Body of pancreas (tissue), 4 donors: ENCODE measurements around the gene KMT2B. TPM values are rescaled to one million over a fixed set of nuclear protein-coding genes. Genes with fewer than 3 reads are reported as not detected.

Experiments
- ATAC-seq: fragments of 150-250 bp; one replicate; pipeline ENCODE4 v1.9.1; 2016
- DNase-seq, 4 donors: peaks; one replicate each; pipeline ENCODE4 v3.0.0-alpha.2; 2019
- H3K27ac ChIP-seq, 4 donors: fragments of 200-600 bp; sonication (generic); 1 replicate in 3 of 4; 2 replicates in 1 of 4; pipeline versions ENCODE4 v1.5.1 to v1.6.1; 2016 to 2019; ENCODE audit warnings: mild to moderate bottlenecking in 1 of 4, mixed read lengths in 1 of 4, moderate library complexity in 1 of 4
- H3K27me3 ChIP-seq, 2 donors: fragments of 200-600 bp; sonication (generic); one replicate each; pipeline ENCODE4 v1.6.0; 2016; ENCODE audit warnings: mild to moderate bottlenecking in 1 of 2
- H3K36me3 ChIP-seq, 2 donors: fragments of 200-600 bp; sonication (generic); replicated peaks in 1 of 2; 2 replicates each; pipeline ENCODE4 v1.5.1; 2016; ENCODE audit warnings: low read depth in 2 of 2; ENCODE audit not compliant: insufficient read depth in 1 of 2
- H3K4me1 ChIP-seq: fragments of 200-600 bp; sonication (generic); one replicate; pipeline ENCODE4 v1.6.0; 2016
- H3K4me3 ChIP-seq, 2 donors: fragments of 200-600 bp; sonication (generic); 1 replicate in 1 of 2; 2 replicates in 1 of 2; pipeline ENCODE4 v1.5.1; 2016 to 2019
- H3K9me3 ChIP-seq, 3 donors: fragments of 200-600 bp; sonication (generic); 1 replicate in 2 of 3; 2 replicates in 1 of 3; pipeline ENCODE4 v1.5.1; 2016
- POLR2A ChIP-seq, 3 donors: fragments of 450-650 bp; IDR thresholded peaks; one replicate each; pipeline ENCODE4 v1.6.1; 2016; ENCODE audit warnings: antibody characterized with exemption in 3 of 3, mild to moderate bottlenecking in 2 of 3
- WGBS, 2 donors: methylation state at CpG; one replicate each; pipeline ENCODE4 v1.1.5; 2017; 5-methylcytosine and 5-hydroxymethylcytosine counted together
- intact Hi-C: fragments of 100-400 bp; cut with DNase I; formaldehyde crosslinking; loops from one replicate; pipeline ENCODE4 v1.15.1; 2023
- total RNA-seq, 2 donors: library from RNA; depleted of rRNA; stranded (reverse); fragments of >200 nt; gene quantifications; one replicate each; pipeline ENCODE4 v1.1.0, GENCODE V29; 2016
- TF ChIP-seq, protein P1 (sequence below), 7 experiments: fragments of 450-650 bp in 4 of 7; fragments of 200-600 bp in 3 of 7; sonication (generic) in 3 of 7; IDR thresholded peaks; one replicate each; pipeline ENCODE4 v1.5.1; 2016 to 2019; ENCODE audit warnings: antibody characterized with exemption in 7 of 7

The KMT2B gene
- total RNA-seq, 2 donors from 2014 or later, result 18.7 to 31.6 TPM

DNA sequence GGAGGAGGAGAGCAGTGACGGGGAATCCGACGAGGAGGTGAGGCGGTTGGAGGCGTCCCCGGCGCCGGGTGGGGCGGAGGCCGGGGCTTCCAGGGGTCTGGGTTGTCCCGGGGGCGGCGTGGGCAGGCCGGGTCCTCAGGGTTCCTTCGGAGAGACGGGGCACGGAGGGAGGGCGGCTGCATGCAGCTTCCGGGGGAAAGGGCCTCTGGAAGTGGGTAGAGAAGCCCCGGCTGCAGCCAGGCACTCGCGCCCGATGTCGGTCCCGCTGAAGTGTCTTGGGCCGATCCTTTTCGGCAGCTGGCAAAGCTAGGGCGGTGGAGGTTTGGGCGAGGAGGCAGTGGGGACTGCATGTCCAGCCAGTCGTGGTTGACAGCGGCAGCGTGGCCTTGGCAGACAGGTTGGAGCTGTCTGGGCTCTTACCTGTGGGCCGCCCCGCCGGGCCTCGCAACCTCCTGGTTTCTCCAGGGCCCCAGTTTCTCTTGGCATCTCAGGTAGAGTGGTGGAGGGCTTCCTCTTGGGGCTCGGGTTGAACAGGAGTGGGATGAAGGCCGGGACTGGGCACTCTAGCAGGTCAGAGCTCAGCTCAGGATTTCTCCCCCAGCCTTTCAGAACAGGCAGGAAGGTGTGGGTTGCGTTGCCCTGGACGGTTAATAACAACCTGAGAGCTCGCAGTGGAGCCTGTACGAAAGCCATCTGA is 690 bp downstream of the KMT2B start:
- peak; percentile 55 to 63 (median 58) for DNase-seq
- Histone ChIP-seq H3K27me3 (no peaks in the 10 kb centered on the region), H3K36me3 (peaks cover 4 to 12% of the 10 kb centered on the region in 2 donors), H3K4me1 (peaks cover 34% of the 10 kb centered on the region), H3K4me3 (peak overlapping the region; percentile 45 to 88), H3K9me3 (no peaks in the 10 kb centered on the region), H3K27ac (peak overlapping the region; percentile 62 to 90 (median 80))
- no peak for ATAC-seq
- peak in 1 of 3 donors; percentile 36 for TF ChIP-seq POLR2A (IDR thresholded peaks at IDR 0.05)
- TF ChIP-seq, protein P1, sequence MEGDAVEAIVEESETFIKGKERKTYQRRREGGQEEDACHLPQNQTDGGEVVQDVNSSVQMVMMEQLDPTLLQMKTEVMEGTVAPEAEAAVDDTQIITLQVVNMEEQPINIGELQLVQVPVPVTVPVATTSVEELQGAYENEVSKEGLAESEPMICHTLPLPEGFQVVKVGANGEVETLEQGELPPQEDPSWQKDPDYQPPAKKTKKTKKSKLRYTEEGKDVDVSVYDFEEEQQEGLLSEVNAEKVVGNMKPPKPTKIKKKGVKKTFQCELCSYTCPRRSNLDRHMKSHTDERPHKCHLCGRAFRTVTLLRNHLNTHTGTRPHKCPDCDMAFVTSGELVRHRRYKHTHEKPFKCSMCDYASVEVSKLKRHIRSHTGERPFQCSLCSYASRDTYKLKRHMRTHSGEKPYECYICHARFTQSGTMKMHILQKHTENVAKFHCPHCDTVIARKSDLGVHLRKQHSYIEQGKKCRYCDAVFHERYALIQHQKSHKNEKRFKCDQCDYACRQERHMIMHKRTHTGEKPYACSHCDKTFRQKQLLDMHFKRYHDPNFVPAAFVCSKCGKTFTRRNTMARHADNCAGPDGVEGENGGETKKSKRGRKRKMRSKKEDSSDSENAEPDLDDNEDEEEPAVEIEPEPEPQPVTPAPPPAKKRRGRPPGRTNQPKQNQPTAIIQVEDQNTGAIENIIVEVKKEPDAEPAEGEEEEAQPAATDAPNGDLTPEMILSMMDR (IDR thresholded peaks at IDR 0.05), result no peak
- intact Hi-C loops, result loop anchor here (10.0 kb wide), 1 partner anchor 164 kb away; no protein-coding TSS in a partner anchor
- 1 to 3% methylated on average over 14 to 42 of the region's 42 CpGs for WGBS, 2 donors

DNA sequence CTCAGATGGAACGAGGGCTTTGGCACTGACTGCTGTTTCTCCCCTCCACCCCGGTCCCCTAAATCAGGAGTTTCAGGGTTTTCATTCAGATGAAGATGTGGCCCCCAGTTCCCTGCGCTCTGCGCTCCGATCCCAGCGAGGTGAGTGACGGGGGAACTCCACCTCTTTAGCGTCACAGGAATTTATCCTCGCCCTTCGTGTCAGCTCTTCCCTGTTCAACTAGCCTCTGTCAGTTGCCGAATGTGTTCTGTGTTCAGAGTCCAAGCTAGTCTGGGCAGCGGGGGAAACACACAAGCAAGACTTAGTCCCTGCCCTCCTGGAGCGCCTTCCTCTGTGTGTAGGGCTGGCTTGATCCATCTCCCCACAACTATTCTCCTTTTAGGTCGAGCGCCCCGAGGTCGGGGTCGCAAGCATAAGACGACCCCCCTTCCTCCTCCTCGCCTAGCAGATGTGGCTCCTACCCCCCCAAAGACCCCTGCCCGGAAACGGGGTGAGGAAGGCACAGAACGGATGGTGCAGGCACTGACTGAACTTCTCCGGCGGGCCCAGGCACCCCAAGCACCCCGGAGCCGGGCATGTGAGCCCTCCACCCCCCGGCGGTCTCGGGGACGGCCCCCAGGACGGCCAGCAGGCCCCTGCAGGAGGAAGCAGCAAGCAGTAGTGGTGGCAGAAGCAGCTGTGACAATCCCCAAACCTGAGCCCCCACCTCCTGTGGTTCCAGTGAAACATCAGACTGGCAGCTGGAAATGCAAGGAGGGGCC is 1.8 kb downstream of the KMT2B start:
- H3K36me3 ChIP-seq, result peaks cover 13 to 18% of the 10 kb centered on the region in 2 donors
- intact Hi-C loops, result loop anchor here (10.0 kb wide), 1 partner anchor 165 kb away; no protein-coding TSS in a partner anchor
- TF ChIP-seq POLR2A (IDR thresholded peaks at IDR 0.05), result no peak
- TF ChIP-seq, protein P1 (IDR thresholded peaks at IDR 0.05), result no peak
- H3K4me1 ChIP-seq, result peaks cover 34% of the 10 kb centered on the region
- no peak overlapping the region for H3K4me3 ChIP-seq
- DNase-seq, result no peak
- 73 to 77% methylated on average over 21 to 32 of the region's 32 CpGs for WGBS, 2 donors
- no peak overlapping the region for H3K27ac ChIP-seq
- no peaks in the 10 kb centered on the region for H3K27me3 ChIP-seq
- ATAC-seq, result no peak
- H3K9me3 ChIP-seq, result no peaks in the 10 kb centered on the region

GRCh38 chr19:35720163-35720524 is 2.3 kb downstream of the KMT2B start:
- H3K4me1 ChIP-seq, result peaks cover 32% of the 10 kb centered on the region
- peaks cover 18 to 23% of the 10 kb centered on the region in 2 donors for H3K36me3 ChIP-seq
- no peaks in the 10 kb centered on the region for H3K27me3 ChIP-seq
- DNase-seq (no peak), ATAC-seq (no peak)
- intact Hi-C loops, result no loop called here
- WGBS, 2 donors, result 85 to 89% methylated on average over 8 to 9 of the region's 9 CpGs
- no peak overlapping the region for H3K27ac ChIP-seq
- no peaks in the 10 kb centered on the region for H3K9me3 ChIP-seq
- no peak for TF ChIP-seq POLR2A (IDR thresholded peaks at IDR 0.05)
- TF ChIP-seq, protein P1 (IDR thresholded peaks at IDR 0.05), result no peak
- no peak overlapping the region for H3K4me3 ChIP-seq

DNA sequence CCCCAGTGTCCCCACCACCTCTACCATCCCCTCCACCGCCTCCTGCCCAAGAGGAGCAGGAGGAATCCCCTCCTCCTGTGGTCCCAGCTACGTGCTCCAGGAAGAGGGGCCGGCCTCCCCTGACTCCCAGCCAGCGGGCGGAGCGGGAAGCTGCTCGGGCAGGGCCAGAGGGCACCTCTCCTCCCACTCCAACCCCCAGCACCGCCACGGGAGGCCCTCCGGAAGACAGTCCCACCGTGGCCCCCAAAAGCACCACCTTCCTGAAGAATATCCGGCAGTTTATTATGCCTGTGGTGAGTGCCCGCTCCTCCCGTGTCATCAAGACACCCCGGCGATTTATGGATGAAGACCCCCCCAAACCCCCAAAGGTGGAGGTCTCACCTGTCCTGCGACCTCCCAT is 2.8 kb downstream of the KMT2B start:
- WGBS, 2 donors, result 76 to 93% methylated on average over 4 to 12 of the region's 17 CpGs
- no peak for ATAC-seq
- no peak for TF ChIP-seq POLR2A (IDR thresholded peaks at IDR 0.05)
- TF ChIP-seq, protein P1 (IDR thresholded peaks at IDR 0.05), result no peak
- H3K36me3 ChIP-seq, result peaks cover 23 to 28% of the 10 kb centered on the region in 2 donors
- H3K4me3 ChIP-seq, result no peak overlapping the region
- DNase-seq, result no peak
- intact Hi-C loops, result no loop called here
- no peak overlapping the region for H3K27ac ChIP-seq
- H3K4me1 ChIP-seq, result peaks cover 27% of the 10 kb centered on the region
- H3K27me3 ChIP-seq, result no peaks in the 10 kb centered on the region
- H3K9me3 ChIP-seq, result no peaks in the 10 kb centered on the region
